Activated naive CD8-positive, alpha-beta T cell (primary cell): ENCODE results near the gene RUNX2.

ENCODE experiments used
- H3K27ac Mint-ChIP-seq: one replicate; pipeline ENCODE4 v1.8.0; 2021; ENCODE audit warnings: mixed read lengths
- H3K27me3 Mint-ChIP-seq: one replicate; pipeline ENCODE4 v1.8.0; 2021; ENCODE audit warnings: mixed read lengths
- H3K36me3 Mint-ChIP-seq: one replicate; pipeline ENCODE4 v1.8.0; 2021; ENCODE audit warnings: mixed read lengths
- H3K4me1 Mint-ChIP-seq: one replicate; pipeline ENCODE4 v1.8.0; 2021; ENCODE audit warnings: low read depth, mixed read lengths
- H3K4me3 Mint-ChIP-seq: one replicate; pipeline ENCODE4 v1.8.0; 2021; ENCODE audit warnings: mild to moderate bottlenecking, mixed read lengths
- H3K9me3 Mint-ChIP-seq: one replicate; pipeline ENCODE4 v1.8.0; 2021; ENCODE audit warnings: low read depth, mixed read lengths

RUNX2 gene

GRCh38 chr6:45574014-45574461 is 245.9 kb downstream of the RUNX2 start:
- Mint-ChIP-seq H3K36me3 (peaks cover under 1% of the 10 kb centered on the region), H3K4me1 (peaks cover 28% of the 10 kb centered on the region), H3K4me3 (no peak overlapping the region), H3K27ac (no peak overlapping the region), H3K27me3 (no peaks in the 10 kb centered on the region), H3K9me3 (no peaks in the 10 kb centered on the region)

- H3K9me3 Mint-ChIP-seq: no peaks in the 10 kb centered on the region
- no peak overlapping the region for H3K4me3 Mint-ChIP-seq
- no peak overlapping the region for H3K27ac Mint-ChIP-seq
- H3K27me3 Mint-ChIP-seq: no peaks in the 10 kb centered on the region
- no peaks in the 10 kb centered on the region for H3K36me3 Mint-ChIP-seq
- H3K4me1 Mint-ChIP-seq: peaks cover 25% of the 10 kb centered on the region
Measured at GRCh38 chr6:45574885-45575284, 246.8 kb downstream of the RUNX2 start.

GRCh38 chr6:45576648-45577624 is 248.8 kb downstream of the RUNX2 start:
- H3K27me3 Mint-ChIP-seq: no peaks in the 10 kb centered on the region
- peaks cover 3% of the 10 kb centered on the region for H3K36me3 Mint-ChIP-seq
- peaks cover 6% of the 10 kb centered on the region for H3K9me3 Mint-ChIP-seq

GRCh38 chr6:45577836-45578504 is 249.8 kb downstream of the RUNX2 start:
- no peak overlapping the region for H3K27ac Mint-ChIP-seq
- no peaks in the 10 kb centered on the region for H3K27me3 Mint-ChIP-seq
- H3K9me3 Mint-ChIP-seq: peaks cover 9% of the 10 kb centered on the region
- H3K4me1 Mint-ChIP-seq: peaks cover 13% of the 10 kb centered on the region
- no peak overlapping the region for H3K4me3 Mint-ChIP-seq
- peaks cover 4% of the 10 kb centered on the region for H3K36me3 Mint-ChIP-seq

More at GRCh38 chr6:45576648-45577624, 248.8 kb downstream of the RUNX2 start:
- no peak overlapping the region for H3K27ac Mint-ChIP-seq
- no peak overlapping the region for H3K4me3 Mint-ChIP-seq
- H3K4me1 Mint-ChIP-seq: peaks cover 19% of the 10 kb centered on the region

GRCh38 chr6:45584127-45584526 is 256.0 kb downstream of the RUNX2 start:
- Mint-ChIP-seq H3K36me3 (peaks cover 6% of the 10 kb centered on the region), H3K4me3 (peak overlapping the region; percentile 35), H3K27me3 (no peaks in the 10 kb centered on the region), H3K9me3 (peaks cover 9% of the 10 kb centered on the region), H3K4me1 (peaks cover 50% of the 10 kb centered on the region), H3K27ac (peak overlapping the region; percentile 82)

GRCh38 chr6:45586216-45587171 is 258.4 kb downstream of the RUNX2 start:
- H3K4me1 Mint-ChIP-seq: peaks cover 73% of the 10 kb centered on the region
- no peaks in the 10 kb centered on the region for H3K27me3 Mint-ChIP-seq
- peak overlapping the region; percentile 91 for H3K27ac Mint-ChIP-seq
- peak overlapping the region; percentile 83 for H3K4me3 Mint-ChIP-seq
- H3K9me3 Mint-ChIP-seq: peaks cover 7% of the 10 kb centered on the region
- peaks cover 6% of the 10 kb centered on the region for H3K36me3 Mint-ChIP-seq

- peaks cover 82% of the 10 kb centered on the region for H3K4me1 Mint-ChIP-seq
- peak overlapping the region; percentile 91 for H3K27ac Mint-ChIP-seq
- H3K36me3 Mint-ChIP-seq: peaks cover 2% of the 10 kb centered on the region
- H3K9me3 Mint-ChIP-seq: no peaks in the 10 kb centered on the region
- H3K4me3 Mint-ChIP-seq: peak overlapping the region; percentile 67
- H3K27me3 Mint-ChIP-seq: no peaks in the 10 kb centered on the region
Measured at GRCh38 chr6:45587229-45588060, 259.3 kb downstream of the RUNX2 start.

GRCh38 chr6:45589367-45589766 is 261.2 kb downstream of the RUNX2 start:
- H3K4me1 Mint-ChIP-seq: peaks cover 89% of the 10 kb centered on the region
- peak overlapping the region; percentile 86 for H3K27ac Mint-ChIP-seq
- no peaks in the 10 kb centered on the region for H3K27me3 Mint-ChIP-seq
- no peak overlapping the region for H3K4me3 Mint-ChIP-seq
- H3K36me3 Mint-ChIP-seq: peaks cover 2% of the 10 kb centered on the region
- H3K9me3 Mint-ChIP-seq: no peaks in the 10 kb centered on the region

- Mint-ChIP-seq H3K9me3 (no peaks in the 10 kb centered on the region), H3K27ac (peak overlapping the region; percentile 86), H3K36me3 (no peaks in the 10 kb centered on the region), H3K4me1 (peaks cover 89% of the 10 kb centered on the region), H3K4me3 (peak overlapping the region; percentile 17), H3K27me3 (no peaks in the 10 kb centered on the region)
Measured at GRCh38 chr6:45590226-45590625, 262.1 kb downstream of the RUNX2 start.

GRCh38 chr6:45590696-45591184 is 262.6 kb downstream of the RUNX2 start:
- no peak overlapping the region for H3K4me3 Mint-ChIP-seq
- peaks cover 89% of the 10 kb centered on the region for H3K4me1 Mint-ChIP-seq
- H3K36me3 Mint-ChIP-seq: no peaks in the 10 kb centered on the region
- H3K9me3 Mint-ChIP-seq: no peaks in the 10 kb centered on the region
- no peaks in the 10 kb centered on the region for H3K27me3 Mint-ChIP-seq
- H3K27ac Mint-ChIP-seq: peak overlapping the region; percentile 86

GRCh38 chr6:45591306-45591705 is 263.2 kb downstream of the RUNX2 start:
- Mint-ChIP-seq H3K9me3 (no peaks in the 10 kb centered on the region), H3K36me3 (no peaks in the 10 kb centered on the region), H3K4me1 (peaks cover 83% of the 10 kb centered on the region), H3K27me3 (no peaks in the 10 kb centered on the region), H3K4me3 (no peak overlapping the region), H3K27ac (peak overlapping the region; percentile 86)

GRCh38 chr6:45591890-45592289 is 263.8 kb downstream of the RUNX2 start:
- Mint-ChIP-seq H3K27ac (peak overlapping the region; percentile 62), H3K9me3 (no peaks in the 10 kb centered on the region), H3K4me3 (no peak overlapping the region), H3K27me3 (no peaks in the 10 kb centered on the region), H3K4me1 (peaks cover 78% of the 10 kb centered on the region), H3K36me3 (no peaks in the 10 kb centered on the region)

- no peaks in the 10 kb centered on the region for H3K27me3 Mint-ChIP-seq
- peak overlapping the region; percentile 41 for H3K27ac Mint-ChIP-seq
- peaks cover 69% of the 10 kb centered on the region for H3K4me1 Mint-ChIP-seq
Measured at GRCh38 chr6:45592991-45593390, 264.9 kb downstream of the RUNX2 start.

More at GRCh38 chr6:45592991-45593390, 264.9 kb downstream of the RUNX2 start:
- H3K4me3 Mint-ChIP-seq: no peak overlapping the region
- no peaks in the 10 kb centered on the region for H3K9me3 Mint-ChIP-seq
- H3K36me3 Mint-ChIP-seq: peaks cover 3% of the 10 kb centered on the region
